HL-60 (cell line): ENCODE data around the gene SMURF2.

Experiments
- DNase-seq, 2 experiments: peaks; one replicate each; pipeline ENCODE4 v3.0.0-alpha.2; 2010 to 2020; ENCODE audit warnings: low read depth in 1 of 2, low spot score in 1 of 2
- H3K27ac ChIP-seq: fragments of 250-450 bp; sonication (Bioruptor Pico); replicated peaks from 2 replicates; pipeline ENCODE4 v1.5.1; 2020; ENCODE audit warnings: mild to moderate bottlenecking, moderate library complexity
- H3K27me3 ChIP-seq: fragments of 250-450 bp; sonication (Bioruptor Pico); 2 replicates; pipeline ENCODE4 v1.5.1; 2021; ENCODE audit warnings: mild to moderate bottlenecking, moderate library complexity; ENCODE audit not compliant: insufficient read depth, poor library complexity, severe bottlenecking
- H3K4me3 ChIP-seq: replicated peaks from 2 replicates; pipeline ENCODE4 v1.5.1; 2011; ENCODE audit warnings: mild to moderate bottlenecking, control low read depth, low read length; ENCODE audit not compliant: insufficient read depth
- GABPA ChIP-seq: IDR thresholded peaks from 2 replicates; pipeline ENCODE4 v1.6.1; 2012; ENCODE audit warnings: low read depth
- POLR2AphosphoS5 ChIP-seq: IDR thresholded peaks from 2 replicates; pipeline ENCODE4 v1.6.1; 2012; ENCODE audit warnings: low read depth
- REST ChIP-seq: IDR thresholded peaks from 2 replicates; pipeline ENCODE4 v1.6.1; 2012; ENCODE audit warnings: low read depth; ENCODE audit not compliant: insufficient replicate concordance
- SPI1 ChIP-seq: IDR thresholded peaks from 2 replicates; pipeline ENCODE4 v1.6.1; 2012; ENCODE audit warnings: low read depth, mild to moderate bottlenecking, borderline replicate concordance
- TF ChIP-seq, protein P1 (sequence below): IDR thresholded peaks from one replicate; pipeline ENCODE4 v1.5.1; 2011; ENCODE audit warnings: low read length, control low read depth, inconsistent platforms; ENCODE audit not compliant: insufficient read depth

Gene SMURF2

DNA sequence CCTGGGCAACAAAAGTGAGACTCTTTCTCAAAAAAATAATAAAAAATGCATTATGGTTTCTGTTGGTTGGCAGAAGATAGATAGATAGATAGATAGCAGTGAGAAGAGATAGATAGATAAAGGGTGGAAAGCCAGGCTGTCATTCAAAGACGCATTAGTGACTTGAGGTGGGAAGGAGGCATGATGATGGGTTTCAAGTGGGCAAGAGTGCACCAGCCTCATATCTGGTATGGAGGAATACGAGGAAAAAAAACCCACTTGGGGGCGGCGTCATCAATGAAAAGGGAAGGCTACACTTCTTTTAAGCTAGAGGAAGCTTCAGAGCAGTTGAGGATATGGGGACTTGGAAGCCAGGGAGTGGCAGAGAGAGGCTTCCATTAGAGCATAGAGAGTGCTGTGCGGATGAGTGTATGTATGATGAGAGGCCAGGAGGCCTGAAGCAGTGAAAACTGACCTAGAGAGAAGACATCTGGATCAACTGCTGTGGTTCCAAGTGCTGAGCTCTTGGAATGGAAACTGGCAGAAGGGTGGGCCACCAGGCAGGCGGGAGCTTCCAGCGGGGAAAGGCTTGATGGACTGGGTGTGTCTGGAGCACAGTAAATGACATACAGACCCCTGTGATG, 123.5 kb downstream of the SMURF2 start:
- no peak for TF ChIP-seq SPI1
- no peak for TF ChIP-seq POLR2AphosphoS5
- no peak for TF ChIP-seq GABPA
- TF ChIP-seq REST = no peak
- TF ChIP-seq, protein P1, sequence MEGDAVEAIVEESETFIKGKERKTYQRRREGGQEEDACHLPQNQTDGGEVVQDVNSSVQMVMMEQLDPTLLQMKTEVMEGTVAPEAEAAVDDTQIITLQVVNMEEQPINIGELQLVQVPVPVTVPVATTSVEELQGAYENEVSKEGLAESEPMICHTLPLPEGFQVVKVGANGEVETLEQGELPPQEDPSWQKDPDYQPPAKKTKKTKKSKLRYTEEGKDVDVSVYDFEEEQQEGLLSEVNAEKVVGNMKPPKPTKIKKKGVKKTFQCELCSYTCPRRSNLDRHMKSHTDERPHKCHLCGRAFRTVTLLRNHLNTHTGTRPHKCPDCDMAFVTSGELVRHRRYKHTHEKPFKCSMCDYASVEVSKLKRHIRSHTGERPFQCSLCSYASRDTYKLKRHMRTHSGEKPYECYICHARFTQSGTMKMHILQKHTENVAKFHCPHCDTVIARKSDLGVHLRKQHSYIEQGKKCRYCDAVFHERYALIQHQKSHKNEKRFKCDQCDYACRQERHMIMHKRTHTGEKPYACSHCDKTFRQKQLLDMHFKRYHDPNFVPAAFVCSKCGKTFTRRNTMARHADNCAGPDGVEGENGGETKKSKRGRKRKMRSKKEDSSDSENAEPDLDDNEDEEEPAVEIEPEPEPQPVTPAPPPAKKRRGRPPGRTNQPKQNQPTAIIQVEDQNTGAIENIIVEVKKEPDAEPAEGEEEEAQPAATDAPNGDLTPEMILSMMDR = no peak
- no peak overlapping the region for H3K27ac ChIP-seq
- DNase-seq = no peak
- H3K27me3 ChIP-seq = no peaks in the 10 kb centered on the region
- H3K4me3 ChIP-seq = no peak overlapping the region

DNA sequence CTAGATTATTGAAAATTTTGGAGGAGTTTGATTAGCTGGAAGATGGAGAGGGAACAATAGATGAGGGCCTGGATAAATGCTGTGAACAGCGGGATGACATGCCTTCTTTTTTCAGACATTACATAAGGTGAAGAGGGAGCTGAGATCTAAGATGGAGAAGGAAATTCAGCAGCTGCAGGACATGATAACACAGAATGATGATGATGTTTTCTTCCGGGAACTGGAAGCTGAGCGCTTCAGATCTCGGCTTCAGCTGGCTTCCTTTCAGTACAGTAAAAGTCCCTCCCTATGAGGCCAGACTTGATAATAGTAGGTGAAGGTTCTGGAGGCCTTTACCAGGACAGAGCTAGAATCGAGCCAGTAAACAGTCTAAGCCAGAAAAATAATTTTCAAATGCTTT, 124.6 kb downstream of the SMURF2 start:
- TF ChIP-seq REST (no peak), GABPA (no peak), POLR2AphosphoS5 (no peak), SPI1 (no peak)
- TF ChIP-seq, protein P1 = no peak
- no peaks in the 10 kb centered on the region for H3K27me3 ChIP-seq
- no peak for DNase-seq
- H3K4me3 ChIP-seq = no peak overlapping the region
- H3K27ac ChIP-seq = no peak overlapping the region

DNA sequence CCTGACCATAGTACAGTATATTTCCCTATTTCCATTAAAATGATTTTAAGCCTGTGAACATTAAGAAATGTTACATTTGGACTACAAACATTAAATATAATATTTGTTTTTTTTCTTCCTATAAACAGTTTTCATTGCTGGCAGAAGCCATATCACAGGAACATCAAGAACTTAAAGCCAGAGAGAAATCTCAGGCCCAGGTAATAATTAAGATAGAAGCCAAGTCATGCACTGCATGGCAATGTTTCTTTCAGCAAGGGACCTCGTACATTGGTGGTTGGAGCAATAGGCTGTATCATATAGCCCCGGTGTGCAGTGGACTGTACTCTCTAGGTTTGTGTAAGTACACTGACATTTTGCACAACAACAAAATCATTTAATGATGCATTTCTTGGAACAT, 125.2 kb downstream of the SMURF2 start:
- DNase-seq = no peak
- TF ChIP-seq GABPA = no peak
- TF ChIP-seq POLR2AphosphoS5 = no peak
- TF ChIP-seq, protein P1 = no peak
- TF ChIP-seq SPI1 = no peak
- Histone ChIP-seq H3K27ac (no peak overlapping the region), H3K27me3 (no peaks in the 10 kb centered on the region), H3K4me3 (no peak overlapping the region)

DNA sequence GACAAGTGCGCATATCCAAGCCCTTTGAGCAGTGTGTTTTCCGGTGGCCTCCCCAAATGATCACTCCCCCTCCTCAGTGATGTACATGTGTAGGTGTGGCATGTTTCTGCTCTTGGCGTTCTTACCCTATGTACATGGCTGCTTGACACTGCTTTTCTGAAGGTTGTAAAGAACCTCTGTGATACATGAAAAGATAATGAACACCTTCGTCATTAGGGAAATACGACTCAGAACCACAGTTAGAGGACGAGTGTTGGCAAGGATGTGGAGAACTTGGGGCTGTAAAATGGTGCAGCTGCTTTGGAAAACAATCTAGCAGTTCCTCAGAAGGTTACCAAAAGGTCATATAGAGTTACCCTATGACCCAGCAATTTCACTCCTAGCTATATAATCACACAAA, 126.8 kb downstream of the SMURF2 start:
- no peak for DNase-seq
- no peak for TF ChIP-seq POLR2AphosphoS5
- Histone ChIP-seq H3K4me3 (no peak overlapping the region), H3K27me3 (no peaks in the 10 kb centered on the region), H3K27ac (no peak overlapping the region)
